Measurements from ENCODE around the gene TMEM219. TPM values are rescaled to one million over a fixed set of nuclear protein-coding genes. Genes with fewer than 3 reads are reported as not detected.
"Not testable (repeated sequence)": the region's sequence is repeated elsewhere in the genome, so short reads cannot be mapped to it uniquely, and the experiment has no call there.

Gene TMEM219
- total RNA-seq, 3 donors from 2014 or later (not counting 1 experiment from before 2014, with no cell fraction given) = 50.2 to 69.5 (median 50.8) TPM

GRCh38 chr16:29958756-29959155 is 3.1 kb upstream of the TMEM219 start:
- 89% methylated on average over 4 of the region's 5 CpGs for WGBS (ENCODE audit: insufficient coverage)
- Histone ChIP-seq H3K4me3 (ENCODE audit: low read length) (no peak overlapping the region), H3K4me1 (ENCODE audit: control insufficient read depth, insufficient read depth, low read length) (peaks cover 17% of the 10 kb centered on the region), H3K27ac (ENCODE audit: low read length) (no peak overlapping the region), H3K9me3 (ENCODE audit: control insufficient read depth, insufficient read depth, low read length) (no peaks in the 10 kb centered on the region), H3K36me3 (ENCODE audit: control insufficient read depth, insufficient read depth, low read length) (no peaks in the 10 kb centered on the region), H3K27me3 (ENCODE audit: control insufficient read depth, insufficient read depth, low read length) (no peaks in the 10 kb centered on the region)
- no peak for ATAC-seq
- no peak for DNase-seq
- Mint-ChIP-seq H3K9me3 (no peaks in the 10 kb centered on the region), H3K27me3 (ENCODE audit: low read depth in 2 of 2) (no peaks in the 10 kb centered on the region), H3K4me1 (peaks cover 11 to 17% of the 10 kb centered on the region in 2 donors), H3K36me3 (no peaks in the 10 kb centered on the region), H3K4me3 (no peak overlapping the region), H3K27ac (no peak overlapping the region)
- no peak for TF ChIP-seq CTCF (IDR thresholded peaks at IDR 0.05)
- intact Hi-C loops (cut with micrococcal nuclease) = no loop called here

GRCh38 chr16:29959293-29959692 is 2.6 kb upstream of the TMEM219 start:
- intact Hi-C loops (cut with micrococcal nuclease) = no loop called here
- no peak overlapping the region for H3K4me3 ChIP-seq (ENCODE audit: low read length)
- H3K4me3 Mint-ChIP-seq = no peak overlapping the region

GRCh38 chr16:29959821-29960220 is 2.1 kb upstream of the TMEM219 start:
- H3K4me1 Mint-ChIP-seq = peaks cover 11 to 17% of the 10 kb centered on the region in 2 donors
- H3K27me3 ChIP-seq (ENCODE audit: control insufficient read depth, insufficient read depth, low read length); H3K27ac Mint-ChIP-seq; H3K9me3 ChIP-seq (ENCODE audit: control insufficient read depth, insufficient read depth, low read length); H3K27me3 Mint-ChIP-seq (ENCODE audit: low read depth in 2 of 2); H3K9me3 Mint-ChIP-seq; DNase-seq; ATAC-seq; H3K36me3 Mint-ChIP-seq; H3K4me3 Mint-ChIP-seq; H3K4me3 ChIP-seq (ENCODE audit: low read length); H3K27ac ChIP-seq (ENCODE audit: low read length); H3K36me3 ChIP-seq (ENCODE audit: control insufficient read depth, insufficient read depth, low read length): not testable (repeated sequence)
- H3K4me1 ChIP-seq (ENCODE audit: control insufficient read depth, insufficient read depth, low read length) = peaks cover 17% of the 10 kb centered on the region
- intact Hi-C loops (cut with micrococcal nuclease) = loop anchor here (2.0 kb wide), 1 partner anchor 97 kb away; the partner anchor contains the start of gene CDIPT
- 100% methylated on average over 4 of the region's 4 CpGs for WGBS (ENCODE audit: insufficient coverage)

More at GRCh38 chr16:29959293-29959692, 2.6 kb upstream of the TMEM219 start:
- Histone ChIP-seq H3K27ac (ENCODE audit: low read length) (no peak overlapping the region), H3K36me3 (ENCODE audit: control insufficient read depth, insufficient read depth, low read length) (no peaks in the 10 kb centered on the region), H3K4me1 (ENCODE audit: control insufficient read depth, insufficient read depth, low read length) (peaks cover 17% of the 10 kb centered on the region), H3K27me3 (ENCODE audit: control insufficient read depth, insufficient read depth, low read length) (no peaks in the 10 kb centered on the region), H3K9me3 (ENCODE audit: control insufficient read depth, insufficient read depth, low read length) (no peaks in the 10 kb centered on the region)
- TF ChIP-seq CTCF (IDR thresholded peaks at IDR 0.05) = no peak
- 91% methylated on average over 9 of the region's 9 CpGs for WGBS (ENCODE audit: insufficient coverage)
- no peak for ATAC-seq
- no peaks in the 10 kb centered on the region for H3K36me3 Mint-ChIP-seq
- peak in 1 of 2 donors; percentile 42 for DNase-seq
- no peaks in the 10 kb centered on the region for H3K27me3 Mint-ChIP-seq (ENCODE audit: low read depth in 2 of 2)
- no peak overlapping the region for H3K27ac Mint-ChIP-seq
- no peaks in the 10 kb centered on the region for H3K9me3 Mint-ChIP-seq
- H3K4me1 Mint-ChIP-seq = peaks cover 11 to 17% of the 10 kb centered on the region in 2 donors

GRCh38 chr16:29961127-29961478 is 776 bp upstream of the TMEM219 start:
- Mint-ChIP-seq H3K27me3 (ENCODE audit: low read depth in 2 of 2) (no peaks in the 10 kb centered on the region), H3K4me3 (peak overlapping the region; percentile 86), H3K9me3 (no peaks in the 10 kb centered on the region), H3K27ac (peak overlapping the region; percentile 88 to 90), H3K4me1 (peaks cover 11 to 17% of the 10 kb centered on the region in 2 donors), H3K36me3 (no peaks in the 10 kb centered on the region)
- 83% methylated on average over 10 of the region's 10 CpGs for WGBS (ENCODE audit: insufficient coverage)
- Histone ChIP-seq H3K4me3 (ENCODE audit: low read length) (peak overlapping the region; percentile 75), H3K36me3 (ENCODE audit: control insufficient read depth, insufficient read depth, low read length) (no peaks in the 10 kb centered on the region), H3K9me3 (ENCODE audit: control insufficient read depth, insufficient read depth, low read length) (no peaks in the 10 kb centered on the region), H3K27me3 (ENCODE audit: control insufficient read depth, insufficient read depth, low read length) (no peaks in the 10 kb centered on the region), H3K27ac (ENCODE audit: low read length) (peak overlapping the region; percentile 78), H3K4me1 (ENCODE audit: control insufficient read depth, insufficient read depth, low read length) (peaks cover 17% of the 10 kb centered on the region)
- intact Hi-C loops (cut with micrococcal nuclease) = loop anchor here (1.0 to 2.0 kb wide), 3 partner anchors 12 to 98 kb away; partner anchors contain the start of genes CDIPT, KCTD13 and TAOK2
- DNase-seq (no peak), ATAC-seq (no peak)
- no peak for TF ChIP-seq CTCF (IDR thresholded peaks at IDR 0.05)

Data from natural killer cell (primary cell).